ENCODE data around the gene SREBF1.
A peak's percentile ranks its signal among the peaks of the same experiment; 100 is the strongest.

SREBF1 gene
- 36.6 to 66.9 reads per million in 2 experiments for total RNA-seq

DNA sequence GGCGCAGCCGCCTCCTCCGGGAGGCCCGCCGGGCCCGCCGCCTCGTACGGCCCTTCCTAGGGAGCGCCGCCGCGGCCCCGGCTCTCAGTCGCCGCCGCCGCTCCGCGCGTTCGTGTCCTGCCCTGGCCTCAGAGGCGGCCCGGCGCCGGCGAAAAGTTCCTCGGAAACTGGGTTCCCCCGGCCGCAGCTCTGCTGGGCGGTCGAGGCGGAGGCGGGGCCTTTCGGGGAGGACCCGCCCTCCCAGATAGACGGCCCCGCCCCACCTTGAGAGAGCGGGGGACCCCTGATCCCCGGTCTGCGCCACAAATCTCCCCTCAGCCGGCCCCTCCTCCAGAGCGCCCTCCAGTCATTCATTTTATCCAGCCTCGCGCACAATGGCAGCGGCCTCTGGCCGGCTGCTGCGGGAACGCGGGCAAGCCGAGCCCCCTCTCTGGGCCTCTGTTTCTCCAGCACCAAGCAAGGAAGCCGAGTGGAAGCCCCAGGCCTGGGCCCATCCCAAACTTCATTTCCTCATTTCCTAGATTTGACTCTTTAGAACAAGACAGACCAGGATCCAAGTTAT, at the start of gene SREBF1:
Gene SREBF1 (minus strand): TSS at position 169 of the 562 bp plus-strand sequence. CDS start 169 bp downstream, outside the sequence.
- peak; percentile 53 for DNase-seq (ENCODE audit: low read depth)

GRCh38 chr17:17886226-17886625, 49.4 kb upstream of the SREBF1 start:
- no peak for DNase-seq (ENCODE audit: low read depth)

DNA sequence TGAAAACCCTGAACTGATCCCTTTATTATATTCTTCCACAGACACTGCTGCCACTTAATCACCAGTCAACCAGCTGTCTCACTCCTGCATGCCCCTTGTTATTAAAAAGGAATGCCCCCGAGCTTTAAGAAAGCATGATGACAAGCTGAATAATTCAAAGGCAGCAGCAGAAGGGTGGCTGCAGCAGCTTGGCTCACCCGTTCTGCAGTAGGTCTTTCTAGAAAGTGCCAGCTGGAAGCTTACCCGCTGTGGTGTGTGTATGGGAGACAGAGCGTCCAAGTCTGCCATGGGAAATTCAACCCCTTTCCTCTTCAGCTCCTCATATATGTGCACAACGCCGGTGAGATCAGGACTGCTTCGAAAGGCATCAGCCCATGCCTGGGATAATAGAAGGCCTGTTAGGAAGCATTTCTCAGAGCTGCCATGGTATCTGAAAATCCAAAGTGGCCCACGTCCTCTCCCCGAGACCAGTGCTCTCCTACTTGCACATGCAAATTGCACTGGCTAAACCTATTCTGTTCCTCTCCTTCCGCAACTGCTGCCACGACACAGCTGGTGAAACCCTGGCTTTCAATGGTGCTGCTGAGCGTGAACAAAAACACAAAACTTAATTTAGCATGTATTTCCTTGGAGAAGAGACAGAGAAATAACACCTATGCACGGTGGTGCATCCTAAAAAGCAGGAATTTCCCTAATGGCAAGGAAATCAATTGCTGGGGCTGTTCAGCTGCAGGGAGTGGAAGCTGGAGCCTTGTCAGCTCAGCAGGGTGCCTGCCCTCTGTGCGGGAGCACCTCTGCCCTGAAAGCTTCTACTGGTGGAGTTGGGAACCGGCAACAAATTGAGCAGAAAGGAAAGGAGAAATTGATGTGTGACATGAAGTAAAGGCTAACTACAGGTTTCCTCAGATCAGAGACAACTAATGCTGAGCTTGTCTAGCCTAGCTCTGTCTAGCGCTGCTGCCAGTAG, 47.9 kb upstream of the SREBF1 start:
- DNase-seq (ENCODE audit: low read depth) = no peak

DNA sequence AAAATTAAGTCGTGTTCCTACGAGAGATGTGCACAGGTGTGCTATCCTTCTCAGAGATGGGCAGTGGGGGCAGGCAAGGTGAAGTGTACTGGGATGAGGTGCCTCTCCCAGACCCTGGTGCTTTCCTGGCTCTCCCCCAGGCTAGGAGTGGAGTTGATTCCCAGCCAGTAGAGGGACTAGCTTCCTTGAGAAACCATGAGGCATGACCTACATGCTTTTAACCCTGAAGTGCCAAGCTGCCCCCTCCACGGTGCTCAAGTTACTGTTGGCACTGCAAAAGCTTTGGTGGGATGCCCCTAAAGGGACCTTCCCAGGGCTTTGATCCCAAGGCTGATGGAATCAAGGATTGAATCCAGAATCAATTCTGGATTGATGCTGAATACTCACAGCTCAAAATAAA, 47.0 kb upstream of the SREBF1 start:
- no peak for DNase-seq (ENCODE audit: low read depth)

GRCh38 chr17:17882082-17882581, 45.3 kb upstream of the SREBF1 start:
- DNase-seq (ENCODE audit: low read depth) = no peak

DNA sequence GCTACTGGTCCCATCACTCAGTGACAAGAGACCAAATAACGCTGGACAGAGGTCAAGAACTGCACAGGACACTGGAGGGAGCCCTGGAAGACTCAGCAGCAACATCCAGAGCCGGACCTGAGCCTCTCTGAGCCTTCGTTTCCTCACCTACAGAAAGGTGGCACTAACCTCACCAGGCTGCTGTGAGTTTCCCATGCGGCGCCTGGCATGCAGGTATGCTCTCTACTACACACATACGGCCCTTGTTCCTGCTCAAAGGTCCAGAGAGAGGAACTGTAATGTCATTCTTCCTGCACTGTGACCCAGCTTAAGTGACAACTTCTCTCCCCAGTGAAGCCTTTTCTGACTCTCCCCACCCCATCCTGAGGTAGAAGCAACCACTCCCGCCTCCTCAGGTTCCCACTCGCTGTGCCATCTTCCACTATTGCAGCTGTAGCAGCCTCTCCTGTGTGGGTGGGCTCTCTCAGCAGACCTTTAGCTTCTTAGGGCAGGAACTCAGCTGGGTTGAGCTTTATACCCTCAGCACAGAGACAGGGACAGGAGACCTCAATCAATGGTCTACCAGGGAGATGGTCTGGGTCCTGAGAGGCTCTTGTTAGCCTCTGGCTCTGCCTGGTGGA, 43.9 kb upstream of the SREBF1 start:
- DNase-seq (ENCODE audit: low read depth) = no peak

DNA sequence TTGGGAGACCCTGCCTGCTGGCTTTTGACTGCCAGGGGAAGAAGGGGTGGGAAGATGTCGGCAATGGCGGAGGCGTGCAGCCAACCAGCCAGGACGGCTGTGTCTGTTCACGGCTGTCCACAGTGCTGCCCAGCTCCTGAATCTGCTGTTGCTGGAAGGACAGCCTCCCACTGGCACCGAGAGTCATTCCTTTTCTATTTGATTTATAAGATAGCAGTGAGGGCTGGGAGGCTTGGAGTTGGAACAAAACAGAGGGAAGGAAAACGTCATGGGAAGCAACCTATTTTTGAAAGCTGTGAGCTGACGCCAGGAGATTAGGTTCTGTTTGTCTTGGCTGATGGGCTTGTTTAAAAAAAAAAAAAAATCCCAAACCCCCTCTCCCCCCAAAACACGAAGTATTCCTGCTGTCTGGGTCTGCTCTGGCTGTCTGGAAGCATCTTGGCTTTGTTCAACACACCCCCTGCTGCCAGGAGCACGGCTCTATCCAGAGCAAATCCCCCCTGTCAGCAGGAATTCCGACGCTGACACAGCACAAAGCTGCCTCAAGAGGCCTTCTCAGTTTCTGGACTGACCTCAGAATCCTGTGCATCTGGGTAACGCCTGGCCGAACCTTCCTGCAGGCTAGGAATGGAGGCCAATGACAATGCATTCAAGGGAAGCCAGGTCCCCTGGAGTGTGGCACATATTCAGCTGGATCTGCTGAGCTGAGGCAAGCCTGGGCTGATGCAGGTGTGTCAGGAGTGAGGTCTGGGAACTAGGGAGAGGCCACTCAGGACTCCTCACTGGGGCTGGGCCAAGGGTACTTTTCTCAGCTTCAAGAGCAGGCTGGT, 41.0 kb upstream of the SREBF1 start:
- DNase-seq (ENCODE audit: low read depth) = no peak

DNA sequence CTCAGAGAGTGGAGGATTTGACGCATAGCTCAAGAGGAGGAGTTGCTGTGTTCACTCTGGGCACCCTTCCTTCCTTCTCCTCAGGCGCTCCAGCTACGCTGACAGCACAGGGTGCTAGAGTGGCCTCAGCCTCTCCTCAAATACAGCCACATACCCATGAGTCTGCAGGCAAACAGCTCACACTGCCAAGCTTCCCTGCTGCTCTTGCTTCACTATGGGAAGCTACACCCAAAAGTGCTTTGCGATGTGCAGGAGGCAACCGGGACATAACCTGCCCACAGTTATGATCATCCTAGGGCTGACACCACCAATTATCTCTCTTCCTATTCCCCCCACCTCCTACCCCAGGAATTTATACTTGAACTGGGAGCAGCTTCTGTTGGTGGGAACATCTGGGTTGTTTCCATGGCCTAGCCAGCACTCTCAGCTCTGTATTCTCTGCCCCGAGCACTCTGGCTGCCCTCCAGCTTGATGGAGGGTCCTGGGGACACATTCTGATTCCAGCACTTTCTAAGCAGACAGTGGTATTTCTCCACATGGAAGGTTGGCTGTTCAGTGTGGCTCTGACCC, 40.3 kb upstream of the SREBF1 start:
- no peak for DNase-seq (ENCODE audit: low read depth)

DNA sequence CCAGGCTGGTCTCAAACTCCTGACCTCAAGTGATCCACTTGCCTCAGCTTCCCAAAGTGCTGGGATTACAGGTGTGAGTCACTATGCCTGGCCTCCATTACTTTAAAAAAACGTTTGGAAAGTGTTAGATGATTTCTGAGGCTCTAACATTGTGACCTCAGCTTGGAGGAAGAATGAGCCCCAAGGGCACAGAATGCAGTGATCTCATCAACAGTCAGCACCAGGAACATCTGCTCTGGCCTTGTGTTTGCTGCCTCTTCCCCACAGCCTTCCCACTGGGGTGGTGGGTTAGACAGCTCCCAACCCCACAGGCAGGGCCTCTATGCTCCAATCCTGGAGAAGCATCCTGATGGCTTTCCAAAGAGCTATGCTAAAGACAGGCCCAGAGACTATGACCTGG, 37.7 kb upstream of the SREBF1 start:
- DNase-seq (ENCODE audit: low read depth) = no peak

DNA sequence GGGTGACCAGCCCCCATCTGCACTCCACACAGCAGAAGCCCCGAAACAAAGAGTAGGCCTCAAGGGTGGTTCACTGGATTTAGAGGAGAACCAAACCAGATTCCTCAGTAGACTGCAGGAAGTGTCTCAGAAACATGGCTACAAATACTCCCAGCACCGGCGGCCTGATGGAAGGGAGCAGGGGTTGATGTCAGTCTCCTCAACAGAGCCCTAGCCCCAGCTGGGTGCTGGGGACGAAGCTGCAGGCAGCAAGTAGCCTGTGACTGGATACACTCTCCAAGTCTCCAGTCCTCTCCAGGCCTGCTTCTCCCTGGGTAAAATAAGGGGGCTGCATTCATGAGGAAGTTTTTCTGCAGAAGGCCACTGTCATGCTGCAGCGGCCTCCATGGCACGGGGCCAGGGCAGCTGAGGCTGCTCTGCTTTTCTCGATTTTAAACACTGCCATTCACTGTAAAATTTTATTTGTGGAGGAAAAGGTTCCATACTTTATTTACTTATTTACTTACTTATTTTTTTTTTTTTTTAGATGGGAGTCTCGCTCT, 36.7 kb upstream of the SREBF1 start:
- DNase-seq (ENCODE audit: low read depth) = no peak

GRCh38 chr17:17872547-17873345, 36.0 kb upstream of the SREBF1 start:
- no peak for DNase-seq (ENCODE audit: low read depth)

DNA sequence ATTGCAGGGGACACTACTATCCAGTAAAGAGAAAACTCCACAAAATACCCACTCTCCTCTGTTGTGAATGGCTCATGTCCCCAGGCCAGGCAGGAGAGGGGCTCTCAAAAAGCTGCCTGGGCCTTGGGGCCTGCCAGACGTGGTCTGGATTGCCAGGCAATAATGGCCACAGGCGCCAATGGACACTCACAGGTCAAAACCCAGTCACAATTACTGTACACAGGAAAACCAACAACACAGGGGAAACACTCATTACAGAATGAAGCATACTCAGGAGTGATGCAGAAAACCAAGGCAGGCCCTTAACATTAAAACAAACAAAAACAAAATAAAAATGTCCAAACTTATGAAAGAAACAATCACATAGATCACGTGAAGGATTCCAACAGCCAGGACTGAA, 35.1 kb upstream of the SREBF1 start:
- no peak for DNase-seq (ENCODE audit: low read depth)

DNA sequence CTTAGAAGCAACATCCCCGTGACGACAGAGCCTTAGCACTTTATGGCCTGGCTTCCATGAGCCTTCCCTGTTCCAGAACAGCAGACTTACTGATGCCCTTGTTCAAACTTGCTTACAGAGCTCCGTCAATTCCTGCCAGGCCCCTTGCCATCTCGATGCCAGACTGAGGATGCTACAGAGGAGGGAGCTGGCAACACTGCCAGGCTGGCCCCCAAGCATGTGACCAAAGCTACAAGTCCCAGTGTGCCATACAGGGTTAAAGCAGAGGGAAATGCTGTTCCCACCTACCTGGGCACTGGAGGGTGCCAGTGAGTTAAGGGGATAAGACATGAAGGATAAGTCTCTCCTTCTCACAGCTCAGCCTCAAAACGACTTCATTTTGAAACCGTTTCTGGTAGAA, 33.5 kb upstream of the SREBF1 start:
- no peak for DNase-seq (ENCODE audit: low read depth)

DNA sequence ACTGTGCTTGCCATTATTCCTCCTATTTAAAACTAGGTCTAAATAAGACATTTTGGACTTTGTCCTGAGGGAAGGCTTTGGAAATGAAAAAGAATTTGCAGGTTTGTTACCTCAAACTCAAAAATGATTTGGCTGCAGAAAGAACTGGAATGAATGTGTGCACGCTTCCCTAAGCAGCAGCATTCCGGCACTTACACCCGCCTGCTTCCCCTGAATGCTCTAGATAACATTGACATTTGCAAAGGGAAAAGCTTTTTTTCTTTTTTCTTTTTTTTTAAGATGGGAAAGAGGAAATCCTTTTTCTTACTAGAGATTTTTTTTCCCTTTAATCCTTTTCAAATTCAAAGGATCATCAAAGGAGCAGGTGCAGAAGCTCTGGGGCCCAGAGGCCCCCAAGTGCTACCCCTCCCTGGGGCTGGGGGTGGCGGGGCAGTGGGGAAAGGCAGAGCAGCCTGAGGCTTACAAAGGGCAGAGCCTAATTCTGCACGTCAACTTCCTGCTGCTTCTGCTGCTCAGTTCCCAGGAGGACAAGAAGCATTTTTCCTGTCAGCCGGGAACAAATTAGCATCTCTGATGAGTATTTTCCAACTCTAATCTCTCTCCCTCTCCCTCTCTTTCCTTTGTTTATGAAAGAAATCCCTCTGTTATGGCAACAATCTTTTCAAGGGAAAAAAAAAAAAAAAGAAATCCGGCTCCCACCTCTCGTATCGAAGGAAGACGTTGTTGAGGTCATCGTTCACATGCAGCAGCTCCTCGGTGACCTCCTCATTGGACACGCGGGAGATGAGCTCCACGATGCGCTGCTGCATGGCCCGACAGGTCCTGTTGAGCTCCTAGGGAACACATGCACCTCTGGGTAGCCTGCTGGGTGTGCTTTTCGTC, 32.1 kb upstream of the SREBF1 start:
- no peak for DNase-seq (ENCODE audit: low read depth)

- no peak for DNase-seq (ENCODE audit: low read depth)
These were observed 30.1 kb upstream of the SREBF1 start for GRCh38 chr17:17866897-17867296.

DNA sequence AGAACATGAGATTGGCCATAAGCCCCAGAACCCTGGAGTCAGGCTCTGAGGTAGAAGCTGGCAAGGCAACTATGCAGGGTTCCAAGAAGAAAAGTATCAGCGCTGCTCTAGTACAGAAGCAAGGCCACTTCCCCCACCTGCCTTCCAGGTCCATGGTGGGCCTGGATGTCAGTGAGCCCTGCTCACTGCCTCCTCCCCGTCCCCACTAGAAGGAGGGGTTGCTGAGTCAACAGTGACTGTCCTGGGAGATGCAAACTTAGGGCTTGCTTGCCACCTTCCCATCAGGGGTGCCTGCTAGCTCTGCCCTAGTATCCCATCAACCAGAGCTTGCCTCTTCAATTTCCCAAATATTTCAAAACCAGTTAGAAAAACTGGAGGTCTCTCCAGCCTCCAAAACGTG, 29.6 kb upstream of the SREBF1 start:
- DNase-seq (ENCODE audit: low read depth) = no peak

DNA sequence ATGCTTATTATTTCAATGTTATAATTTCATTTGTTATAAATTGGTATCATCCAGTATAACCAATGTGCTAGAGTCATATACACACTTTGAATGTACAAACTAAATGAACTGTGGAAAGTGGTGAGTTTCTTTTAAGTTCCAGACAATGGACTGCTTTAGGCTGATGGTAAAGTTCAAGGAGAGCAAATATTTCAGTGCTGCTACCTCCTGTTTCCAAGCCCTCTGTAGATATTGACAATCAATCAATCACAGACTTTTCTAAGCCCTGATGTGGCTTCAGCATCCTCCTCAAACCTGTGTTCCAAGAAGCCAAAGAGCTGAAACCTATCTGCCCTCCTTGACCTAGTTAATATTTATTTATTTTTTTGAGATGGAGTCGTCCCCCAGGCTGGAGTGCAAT, 28.2 kb upstream of the SREBF1 start:
- DNase-seq (ENCODE audit: low read depth) = no peak

- no peak for DNase-seq (ENCODE audit: low read depth)
These were observed 24.0 kb upstream of the SREBF1 start for GRCh38 chr17:17860766-17861107.
